DMS153 treated with DMSO at 0.1 percent for 48 hours (cell line): ENCODE results near the gene TSSC4.

Experiments used
- DNase-seq: peaks from one replicate; lab custom pipeline; 2025; ENCODE audit not compliant: unreplicated experiment; lab: John Stamatoyannopoulos, UW

The TSSC4 gene

DNA sequence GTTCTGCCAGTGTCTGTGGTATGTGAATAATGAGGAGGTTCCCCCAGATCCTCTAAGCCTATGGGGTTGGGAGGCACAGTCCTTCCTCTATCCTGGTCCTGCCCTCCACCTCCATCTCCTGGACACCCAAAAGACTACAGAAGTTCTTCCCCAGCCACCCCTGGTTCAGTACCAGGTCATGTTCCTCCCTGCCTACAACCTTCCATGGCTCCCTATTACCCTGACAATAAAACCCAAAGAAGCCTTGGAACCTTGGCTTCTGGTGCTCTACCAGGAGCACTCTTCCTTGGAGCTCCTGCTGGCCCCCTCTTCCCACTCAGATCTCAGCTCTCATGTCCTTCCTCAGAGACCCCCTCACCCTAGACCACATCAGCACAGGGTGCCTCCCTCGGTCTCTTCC, 30.8 kb downstream of the TSSC4 start:
- DNase-seq, result no peak

DNA sequence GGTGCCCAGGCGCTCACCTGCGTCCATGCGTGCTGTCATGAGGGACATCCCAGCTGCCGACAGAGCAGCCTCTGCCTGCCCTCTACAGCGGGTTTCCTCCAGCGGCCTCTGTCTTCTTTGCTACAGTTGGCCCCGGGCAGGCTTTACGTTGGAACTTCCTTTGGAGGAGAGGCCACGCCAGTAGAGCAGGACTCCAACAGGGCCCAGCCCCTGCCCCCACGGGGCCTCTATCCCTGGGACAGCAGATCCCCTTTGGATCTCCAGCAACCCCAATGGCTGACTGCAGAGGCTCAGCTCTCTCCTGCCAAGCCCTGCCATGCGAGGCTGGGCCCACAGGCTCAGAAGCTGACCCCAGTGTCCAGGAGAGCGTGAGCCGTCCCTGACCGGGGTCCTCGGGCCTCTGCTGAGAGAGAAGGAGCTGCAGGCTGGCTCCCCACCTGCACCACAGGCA, 31.6 kb downstream of the TSSC4 start:
- no peak for DNase-seq

DNA sequence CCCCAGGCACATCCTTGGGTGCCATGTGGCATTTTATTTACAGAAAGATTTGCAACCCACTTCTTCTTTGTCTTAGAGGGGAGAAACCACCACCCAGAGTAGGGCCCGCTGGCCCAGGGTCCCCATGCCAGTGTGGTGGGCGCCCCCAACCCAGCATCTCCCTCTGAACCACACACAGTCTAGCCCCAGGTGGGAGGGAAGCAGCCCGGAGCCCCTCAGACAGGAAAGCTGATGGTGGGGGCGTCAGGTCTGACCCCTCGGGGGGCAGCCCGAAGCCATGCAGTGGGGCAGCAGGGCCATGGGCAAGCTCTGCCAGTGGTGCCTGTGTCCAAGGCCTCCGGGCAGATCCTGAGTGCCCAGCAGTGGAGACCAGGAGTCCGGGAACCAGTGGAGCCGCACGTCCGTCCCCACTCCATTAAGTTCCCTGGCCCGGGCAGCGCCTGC, 32.1 kb downstream of the TSSC4 start:
- DNase-seq, result no peak

DNA sequence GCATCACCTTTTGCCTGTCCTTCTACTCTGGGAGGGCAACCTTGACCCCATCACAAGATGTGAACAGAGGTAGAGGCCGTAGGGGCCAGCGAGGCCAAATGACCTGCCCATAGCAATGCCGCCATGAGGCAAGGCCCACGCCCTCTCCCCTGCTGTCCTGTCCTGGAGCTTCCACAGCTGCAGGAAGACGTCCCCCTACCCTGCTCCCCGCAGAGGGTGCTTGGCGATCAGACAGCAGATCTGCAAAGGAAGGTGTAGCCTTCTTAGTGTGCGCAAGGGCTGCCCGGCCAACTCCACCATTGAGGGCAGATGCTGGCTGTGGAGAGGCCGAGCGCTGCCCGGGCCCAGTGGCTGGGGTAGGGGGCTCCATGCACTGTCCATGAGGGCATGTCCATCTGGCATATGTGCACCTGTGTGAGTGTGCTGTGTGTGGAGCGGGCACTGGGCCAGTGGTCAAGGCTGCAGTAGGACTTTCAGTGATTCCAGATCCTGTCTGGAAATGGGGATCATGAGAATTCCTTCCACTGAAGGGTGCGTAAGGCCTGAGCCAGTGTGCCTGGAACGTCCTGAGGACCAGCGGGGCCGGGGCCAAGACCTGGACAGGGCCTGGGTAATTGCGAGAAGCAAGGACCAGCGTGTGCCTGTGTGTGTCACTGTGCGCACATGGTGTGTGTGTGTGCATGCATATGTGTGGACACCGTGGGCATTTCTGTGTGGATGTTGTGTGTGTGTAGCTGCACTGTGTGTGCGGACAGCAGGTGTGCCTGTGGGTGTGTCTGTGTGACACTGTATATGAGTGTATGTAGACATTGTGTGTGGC, 32.8 kb downstream of the TSSC4 start:
- DNase-seq, result no peak

DNA sequence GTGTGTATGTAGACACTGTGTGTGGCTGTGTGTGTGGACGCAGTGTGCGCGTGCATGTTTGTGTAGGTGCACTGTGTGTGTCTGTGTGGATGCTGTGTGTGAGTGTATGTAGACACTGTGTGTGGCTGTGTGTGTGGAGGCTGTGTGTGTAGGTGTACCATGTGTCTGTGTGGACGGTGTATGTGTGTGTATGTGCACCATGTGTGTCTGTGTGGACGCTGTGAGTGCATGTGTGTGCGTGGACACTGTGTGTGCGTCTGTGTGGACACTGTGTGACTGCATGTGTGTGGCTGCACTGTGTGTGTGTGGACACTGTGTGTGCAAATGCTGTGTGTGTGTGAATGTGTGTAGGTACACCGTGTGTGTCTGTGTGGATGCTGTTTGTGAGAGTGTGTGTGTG, 33.5 kb downstream of the TSSC4 start:
- DNase-seq, result no peak

DNA sequence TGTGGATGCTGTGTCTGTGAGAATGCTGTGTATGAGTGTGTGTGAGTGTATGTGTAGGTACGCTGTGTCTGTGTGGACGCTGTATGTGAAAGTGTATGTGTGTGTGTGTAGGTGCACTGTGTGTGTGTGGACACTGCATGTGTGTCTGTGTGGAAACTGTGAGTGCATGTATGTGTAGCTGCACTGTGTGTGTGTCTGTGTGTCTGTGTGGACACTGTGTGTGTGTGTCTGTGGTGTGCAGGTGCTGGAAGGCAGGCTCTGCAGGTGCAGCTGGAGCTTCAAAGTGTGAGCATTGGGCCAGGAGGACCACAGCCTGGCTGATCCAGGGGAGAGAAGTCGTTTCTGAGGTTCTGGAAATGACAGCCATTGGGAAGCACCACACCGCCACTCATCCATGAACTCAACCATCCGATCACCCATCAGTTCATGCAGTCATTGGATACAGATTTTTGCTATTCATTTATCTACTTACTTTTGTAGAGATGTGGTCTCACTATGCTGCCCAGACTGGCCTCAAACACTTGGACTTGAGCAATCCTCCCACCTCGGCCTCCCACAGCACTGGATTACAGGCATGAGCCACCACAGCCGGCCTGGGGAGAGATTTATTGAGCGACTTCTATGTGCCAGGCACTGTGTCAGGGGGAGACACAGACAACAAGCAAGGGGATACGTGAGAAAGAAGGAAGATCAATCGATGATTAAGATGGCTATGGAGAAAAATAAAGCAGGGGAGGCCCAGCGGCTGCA, 34.1 kb downstream of the TSSC4 start:
- no peak for DNase-seq

DNA sequence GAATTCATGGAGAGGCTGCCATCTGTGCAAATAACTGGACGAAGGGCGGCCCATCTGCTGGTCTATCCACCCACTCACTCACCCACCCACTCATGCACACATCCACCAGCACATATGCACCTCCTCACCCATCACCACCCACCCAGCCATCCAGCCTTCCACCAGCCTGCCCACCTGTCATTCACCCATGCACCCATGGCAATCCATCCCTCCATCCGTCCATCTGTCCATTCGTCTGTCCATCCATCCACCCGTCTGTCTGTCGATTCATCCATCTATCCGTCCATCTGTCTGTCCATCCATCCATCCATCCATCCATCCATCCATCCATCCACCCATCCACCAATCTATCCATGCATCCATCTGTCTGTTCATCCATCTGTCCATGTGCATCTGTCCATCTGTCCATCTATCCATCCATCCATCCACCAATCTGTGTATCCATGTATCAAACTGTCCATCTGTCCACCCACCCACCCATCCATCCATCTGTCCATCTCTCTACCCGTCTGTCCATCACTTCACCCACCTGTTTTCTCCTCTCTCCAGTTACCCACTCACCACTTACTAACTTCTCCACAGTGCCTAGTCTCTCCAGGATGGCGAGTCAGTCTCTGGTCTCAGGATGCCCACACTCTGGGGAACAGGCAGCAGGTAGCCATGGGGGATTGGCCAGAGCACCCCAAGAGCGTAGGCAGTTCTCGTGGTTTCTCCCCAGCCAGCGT, 34.9 kb downstream of the TSSC4 start:
- DNase-seq, result no peak

DNA sequence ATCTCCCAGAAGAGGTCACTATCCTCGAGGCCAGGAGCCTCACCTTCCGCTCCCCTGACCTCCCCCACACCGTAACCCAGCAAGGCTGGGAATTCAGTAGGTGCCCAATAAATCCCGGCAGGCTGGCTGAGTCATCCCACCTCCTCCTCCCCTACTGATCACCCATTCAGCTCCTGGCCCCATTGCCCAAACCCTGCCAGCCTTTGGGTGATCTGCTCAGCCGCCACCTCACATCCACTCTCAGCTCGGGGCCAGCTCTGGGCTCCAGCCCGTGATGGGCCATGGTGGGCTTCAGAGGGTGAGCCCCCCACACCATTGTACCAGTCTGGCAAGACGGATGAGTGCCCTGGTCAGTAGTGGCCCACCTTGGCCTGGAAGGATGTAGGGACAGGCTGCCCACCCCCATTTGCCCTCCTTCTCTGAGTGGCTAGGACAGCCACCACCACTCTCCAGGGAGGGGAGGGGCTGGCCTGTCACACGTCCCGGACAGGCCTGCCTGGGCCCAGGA, 35.5 kb downstream of the TSSC4 start:
- DNase-seq, result no peak

DNA sequence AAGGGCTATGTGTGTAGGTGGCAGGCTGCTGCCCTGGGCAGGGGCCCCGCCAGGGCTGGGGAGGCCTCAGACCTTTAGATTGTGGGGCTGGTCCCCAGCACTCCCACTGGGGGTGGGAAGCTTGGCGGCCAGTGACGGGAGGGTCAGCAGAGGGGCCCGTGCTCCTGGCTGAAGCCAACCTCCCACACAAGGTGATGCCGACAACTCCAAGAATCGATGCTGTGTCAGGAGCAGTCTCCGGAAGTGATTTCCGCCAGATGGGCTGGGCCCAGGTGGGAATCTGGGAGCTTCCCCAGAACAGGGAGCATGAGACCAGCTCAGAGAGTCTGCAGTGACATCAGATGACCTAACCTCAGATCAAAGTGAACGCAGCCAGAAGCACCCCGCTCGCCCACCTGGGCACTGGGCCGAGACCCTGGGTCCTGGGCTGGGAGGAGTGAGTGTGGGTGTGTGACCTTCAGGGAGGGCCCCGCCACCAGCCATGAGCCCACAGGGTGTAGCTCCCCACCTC, 36.0 kb downstream of the TSSC4 start:
- DNase-seq, result no peak

DNA sequence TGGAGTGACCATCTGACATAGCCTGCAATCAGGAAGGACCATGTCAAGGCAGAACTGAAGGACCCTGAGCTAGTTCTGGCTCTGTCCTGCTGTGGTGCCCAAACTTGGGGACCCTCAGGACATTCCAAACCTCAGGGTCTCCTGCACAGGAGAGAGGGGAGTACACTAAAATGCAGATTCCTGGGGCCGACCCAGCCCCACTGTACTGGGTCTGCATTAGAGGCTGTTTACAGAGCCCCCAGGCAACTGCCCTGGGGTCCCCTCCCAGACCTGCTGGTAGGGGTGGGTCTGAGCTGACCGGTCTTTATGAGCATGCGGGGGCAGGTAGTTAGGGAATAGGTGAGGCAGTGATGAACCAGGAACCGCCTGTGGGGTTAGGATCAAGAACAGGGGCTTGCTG, 37.0 kb downstream of the TSSC4 start:
- no peak for DNase-seq

DNA sequence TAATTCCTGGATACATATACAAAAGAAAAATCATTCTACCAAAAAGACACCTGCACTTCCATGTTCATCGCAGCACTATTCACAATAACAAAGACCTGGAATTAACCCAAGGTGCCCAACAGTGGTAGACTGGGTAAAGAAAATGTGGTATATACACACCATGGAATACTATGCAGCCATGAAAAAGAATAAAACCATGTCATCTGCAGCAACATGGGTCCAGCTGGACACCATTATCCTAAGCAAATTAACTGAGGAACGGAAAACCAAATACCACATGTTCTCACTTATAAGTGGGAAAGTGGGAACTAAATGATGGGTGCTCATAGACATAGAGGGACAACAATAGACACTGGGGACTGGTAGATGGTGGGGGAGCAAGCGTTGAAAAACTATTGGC, 39.3 kb downstream of the TSSC4 start:
- no peak for DNase-seq

DNA sequence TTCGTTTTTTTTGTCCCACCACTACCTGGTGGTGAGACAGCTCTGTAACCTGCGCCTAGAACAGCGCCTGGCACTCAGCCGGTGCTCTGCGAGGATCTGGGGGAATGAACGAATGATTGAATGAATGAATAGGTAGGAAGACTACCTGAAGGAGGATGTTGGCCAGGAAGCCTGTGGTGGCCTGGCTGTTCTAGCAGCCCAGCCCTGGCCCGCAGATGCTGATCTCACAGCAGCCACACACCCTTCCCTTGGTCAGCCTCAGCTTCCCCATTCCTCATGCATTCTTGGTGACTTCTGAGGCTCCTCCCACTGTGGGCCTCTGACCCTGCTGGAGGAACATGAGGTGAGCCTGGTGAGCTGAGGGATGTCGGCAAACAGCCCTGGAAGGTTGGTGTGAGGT, 40.1 kb downstream of the TSSC4 start:
- no peak for DNase-seq

DNA sequence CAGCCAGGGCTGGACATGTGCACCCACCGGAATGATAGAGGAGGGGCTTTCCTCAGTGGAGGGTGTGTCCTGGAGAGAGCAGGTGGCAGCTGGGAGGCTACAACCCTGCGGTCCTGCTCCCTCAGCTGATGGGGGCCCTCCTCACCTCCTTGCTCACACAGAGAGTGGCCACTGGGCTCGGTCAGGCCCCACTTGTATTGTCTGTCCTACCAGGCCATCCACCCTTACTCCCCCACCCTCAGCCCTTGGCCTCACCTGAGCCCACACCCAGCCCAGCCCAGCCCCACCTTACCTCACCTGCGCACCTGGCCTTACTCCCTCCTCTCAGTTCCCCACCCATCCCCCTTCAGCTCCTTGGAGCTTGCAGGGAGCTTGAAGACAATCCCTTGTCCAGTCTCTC, 40.6 kb downstream of the TSSC4 start:
- no peak for DNase-seq

DNA sequence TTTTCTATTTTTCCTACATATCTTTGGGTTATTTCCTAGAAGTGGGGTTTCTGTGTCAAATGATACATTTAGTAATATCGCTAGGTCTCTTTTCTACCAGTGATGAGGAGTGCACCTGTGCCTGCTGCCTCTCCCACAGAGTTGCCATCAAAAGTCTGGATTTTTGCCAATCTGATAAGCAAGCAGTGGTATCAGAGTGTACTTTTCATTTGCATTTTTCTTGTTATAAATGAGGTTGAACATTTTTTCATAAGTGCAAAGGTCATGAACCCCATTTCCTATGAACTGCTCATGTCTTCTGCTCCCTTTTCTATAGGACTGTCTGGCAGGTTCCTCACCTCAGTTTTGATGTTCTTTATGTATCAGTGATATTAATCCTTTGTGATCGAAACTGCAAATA, 42.0 kb downstream of the TSSC4 start:
- no peak for DNase-seq

DNA sequence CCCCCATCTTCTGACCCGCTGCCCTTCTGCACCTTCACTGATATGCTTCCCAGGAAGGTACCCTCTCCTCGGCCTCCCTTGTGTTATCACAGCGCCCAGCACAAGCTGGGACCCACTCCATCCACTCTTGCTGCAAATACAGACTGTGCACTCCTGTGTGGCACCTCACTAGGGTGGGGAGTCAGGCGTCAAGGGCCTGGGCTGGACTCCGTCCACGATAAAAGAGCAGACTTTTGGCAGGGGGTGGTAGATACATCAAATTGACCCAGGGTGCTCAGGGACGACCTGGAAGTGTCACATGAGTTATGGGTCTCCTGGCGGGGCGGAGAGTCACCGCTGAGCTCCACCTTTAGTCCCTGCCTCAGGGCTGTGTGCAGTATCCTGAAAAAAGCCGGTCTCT, 42.9 kb downstream of the TSSC4 start:
- DNase-seq, result no peak

DNA sequence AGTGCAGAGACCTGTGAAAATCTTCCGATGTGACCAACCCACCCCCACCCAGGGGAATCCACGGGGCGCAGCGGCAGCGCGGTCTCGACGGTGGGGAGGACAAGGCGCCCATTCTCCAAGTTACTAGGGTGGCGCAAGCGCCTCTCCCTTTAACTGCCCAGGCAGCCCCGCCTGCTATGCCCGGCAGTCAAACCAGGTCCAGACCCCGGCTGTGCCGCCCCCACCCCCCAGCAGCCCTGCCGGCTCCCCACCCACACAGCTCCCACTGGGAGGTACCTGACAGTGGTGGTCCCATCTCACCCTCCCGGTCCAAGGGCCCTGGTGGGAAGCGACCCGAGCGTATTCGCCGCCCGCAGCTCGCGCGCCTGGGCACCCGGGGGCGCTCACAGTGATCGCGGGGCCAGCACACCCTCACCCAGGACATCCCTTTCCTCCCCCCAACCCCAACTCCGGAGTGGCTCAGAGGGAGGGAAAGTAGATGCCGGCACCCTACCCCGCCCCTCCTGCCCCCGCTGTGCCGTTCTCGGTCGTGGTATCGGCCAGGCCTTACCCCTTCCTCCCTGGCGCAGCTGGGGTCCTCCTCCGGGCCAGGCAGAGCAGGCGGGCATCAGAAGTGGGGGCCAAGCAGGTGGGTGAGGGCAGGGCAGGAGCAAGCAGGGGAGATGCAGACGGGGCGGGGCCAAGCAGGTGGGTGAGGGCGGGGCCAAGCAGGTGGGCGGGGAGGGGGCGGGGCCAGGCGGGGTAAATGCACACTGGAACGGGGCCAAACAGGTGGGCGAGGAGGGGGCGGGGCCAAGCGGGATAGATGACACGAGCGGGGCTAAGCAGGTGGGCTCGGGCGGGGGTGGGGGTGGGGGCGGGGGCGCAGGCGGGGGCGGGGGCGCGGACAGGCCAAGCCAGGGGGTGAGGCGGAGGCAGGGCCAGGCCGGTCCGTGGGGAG, 43.6 kb downstream of the TSSC4 start, which contains the start of gene TRPM5:
Gene TRPM5 (minus strand): TSS at position 634 of the 940 bp plus-strand sequence. CDS start 21,478 bp downstream, outside the sequence.
- no peak for DNase-seq

DNA sequence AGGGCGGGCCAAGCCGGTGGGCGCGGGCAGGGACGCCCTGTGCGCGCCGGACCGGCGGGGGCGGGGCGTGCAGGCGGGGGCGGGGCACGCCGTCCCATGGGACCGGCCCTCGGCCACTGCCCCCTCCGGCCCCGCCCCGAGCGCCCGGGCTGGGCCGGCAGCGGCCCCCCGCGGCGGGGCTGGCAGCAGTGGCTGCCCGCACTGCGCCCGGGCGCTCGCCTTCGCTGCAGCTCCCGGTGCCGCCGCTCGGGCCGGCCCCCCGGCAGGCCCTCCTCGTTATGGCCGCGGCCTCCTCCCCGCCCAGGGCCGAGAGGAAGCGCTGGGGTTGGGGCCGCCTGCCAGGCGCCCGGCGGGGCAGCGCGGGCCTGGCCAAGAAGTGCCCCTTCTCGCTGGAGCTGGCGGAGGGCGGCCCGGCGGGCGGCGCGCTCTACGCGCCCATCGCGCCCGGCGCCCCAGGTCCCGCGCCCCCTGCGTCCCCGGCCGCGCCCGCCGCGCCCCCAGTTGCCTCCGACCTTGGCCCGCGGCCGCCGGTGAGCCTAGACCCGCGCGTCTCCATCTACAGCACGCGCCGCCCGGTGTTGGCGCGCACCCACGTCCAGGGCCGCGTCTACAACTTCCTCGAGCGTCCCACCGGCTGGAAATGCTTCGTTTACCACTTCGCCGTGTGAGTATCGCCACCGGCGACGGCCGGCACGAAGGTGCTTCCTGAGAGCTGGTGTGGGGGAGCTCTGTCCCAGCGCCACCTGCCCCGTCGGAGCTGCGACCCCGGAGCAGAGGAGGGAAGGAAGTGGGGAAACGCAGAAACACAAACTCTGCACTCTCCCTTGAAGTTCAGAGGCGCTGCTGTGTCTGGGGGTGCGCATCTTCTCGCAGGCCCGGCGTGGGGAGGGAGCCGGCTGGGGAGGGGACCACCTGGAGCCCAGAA, 44.5 kb downstream of the TSSC4 start, which contains the start of gene KCNQ1:
Gene KCNQ1 (plus strand): TSS at position 188 of the 925 bp plus-strand sequence. CDS start 91 bp downstream, at position 279.
- peak; percentile 22 for DNase-seq

DNA sequence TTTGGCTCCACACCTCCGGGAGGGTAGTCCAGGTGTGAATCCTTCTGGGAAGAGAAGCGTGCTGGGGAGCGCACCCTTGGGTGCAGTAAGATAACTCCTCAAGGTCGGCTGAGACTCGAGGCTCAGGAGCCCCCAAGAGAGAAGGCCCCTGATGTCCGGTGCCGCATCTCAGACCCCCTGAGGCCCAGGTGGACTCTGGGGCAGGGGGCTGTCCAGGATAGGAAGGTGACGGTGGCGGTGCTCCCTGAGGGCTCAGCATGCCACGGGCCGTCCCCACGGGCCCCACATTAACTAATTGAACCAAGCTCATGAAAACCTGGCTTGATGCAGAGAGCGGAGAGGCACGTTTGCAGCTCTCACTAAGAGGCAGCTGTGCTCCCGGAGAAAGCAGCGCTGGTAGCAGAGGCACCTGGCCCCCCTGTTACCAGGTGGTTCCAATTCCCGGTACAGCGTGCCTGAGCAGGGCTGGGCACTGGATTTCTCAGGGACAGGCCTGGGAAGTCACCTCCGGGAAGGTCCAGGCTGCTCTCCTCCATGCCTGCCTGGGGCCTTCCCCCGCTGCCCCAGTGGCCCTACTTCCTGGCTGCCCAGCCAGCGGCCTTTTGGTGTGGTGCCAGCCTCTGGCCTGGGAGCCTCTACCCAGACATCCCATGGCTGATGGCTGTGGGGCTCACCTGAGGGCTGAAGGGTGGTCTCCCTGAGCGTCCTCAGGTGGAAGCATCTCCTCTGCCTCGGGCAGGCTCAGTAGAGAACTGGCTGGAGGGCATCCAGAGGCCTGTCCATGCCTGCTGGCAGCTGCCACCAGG, 45.4 kb downstream of the TSSC4 start:
- DNase-seq, result no peak
